ENCODE results near the gene MICAL2.

Gene MICAL2

GRCh38 chr11:12103411-12104225 is 6.8 kb upstream of the MICAL2 start:
- no peak for TF ChIP-seq CTCF (IDR thresholded peaks at IDR 0.05; ENCODE audit: extremely low read depth, insufficient read depth, missing control alignments)
- in situ Hi-C loops (cut with MboI; ENCODE audit: low pct_unique_long_range_greater_than_20kb, low sequenced_read_pairs, unreplicated experiment), result no loop called here
- no peak for DNase-seq (ENCODE audit: low spot score)

GRCh38 chr11:12105471-12105870 is 4.9 kb upstream of the MICAL2 start:
- TF ChIP-seq CTCF (IDR thresholded peaks at IDR 0.05; ENCODE audit: extremely low read depth, insufficient read depth, missing control alignments), result no peak
- no peak for DNase-seq (ENCODE audit: low spot score)
- in situ Hi-C loops (cut with MboI; ENCODE audit: low pct_unique_long_range_greater_than_20kb, low sequenced_read_pairs, unreplicated experiment), result no loop called here

- no peak for DNase-seq (ENCODE audit: low spot score)
- TF ChIP-seq CTCF (IDR thresholded peaks at IDR 0.05; ENCODE audit: extremely low read depth, insufficient read depth, missing control alignments), result no peak
- in situ Hi-C loops (cut with MboI; ENCODE audit: low pct_unique_long_range_greater_than_20kb, low sequenced_read_pairs, unreplicated experiment), result no loop called here
Observed at GRCh38 chr11:12106101-12106500, 4.3 kb upstream of the MICAL2 start.

GRCh38 chr11:12106501-12106900 is 3.9 kb upstream of the MICAL2 start:
- no peak for TF ChIP-seq CTCF (IDR thresholded peaks at IDR 0.05; ENCODE audit: extremely low read depth, insufficient read depth, missing control alignments)
- no peak for DNase-seq (ENCODE audit: low spot score)
- in situ Hi-C loops (cut with MboI; ENCODE audit: low pct_unique_long_range_greater_than_20kb, low sequenced_read_pairs, unreplicated experiment), result no loop called here

- DNase-seq (ENCODE audit: low spot score), result no peak
- in situ Hi-C loops (cut with MboI; ENCODE audit: low pct_unique_long_range_greater_than_20kb, low sequenced_read_pairs, unreplicated experiment), result no loop called here
- TF ChIP-seq CTCF (IDR thresholded peaks at IDR 0.05; ENCODE audit: extremely low read depth, insufficient read depth, missing control alignments), result no peak
Observed at GRCh38 chr11:12108875-12109453, 1.4 kb upstream of the MICAL2 start.

GRCh38 chr11:12109591-12110196 is 696 bp upstream of the MICAL2 start:
- in situ Hi-C loops (cut with MboI; ENCODE audit: low pct_unique_long_range_greater_than_20kb, low sequenced_read_pairs, unreplicated experiment), result no loop called here
- no peak for DNase-seq (ENCODE audit: low spot score)
- no peak for TF ChIP-seq CTCF (IDR thresholded peaks at IDR 0.05; ENCODE audit: extremely low read depth, insufficient read depth, missing control alignments)

Measured in GM13977 (cell line).